Measurements from ENCODE around the gene ABR.
"Not testable (repeated sequence)": the region's sequence is repeated elsewhere in the genome, so short reads cannot be mapped to it uniquely, and the experiment has no call there.

The ABR gene

DNA sequence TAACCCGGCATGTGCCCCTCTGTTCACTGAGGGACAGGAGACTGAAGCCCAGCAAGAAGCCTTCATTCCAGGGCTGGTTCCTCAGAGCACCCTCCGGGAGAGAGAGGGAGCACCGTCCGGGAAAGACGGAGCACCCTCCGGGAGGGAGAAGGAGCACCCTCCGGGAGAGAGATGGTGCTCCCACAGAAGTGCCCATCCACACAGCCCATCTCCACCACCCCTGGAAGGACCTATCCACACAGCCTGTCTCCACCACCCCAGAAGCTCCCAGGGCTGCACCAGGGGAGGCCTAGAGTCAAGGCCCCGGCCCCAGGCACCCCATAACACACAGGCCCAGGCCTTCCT is 88.6 kb downstream of the ABR start:
- no peak for DNase-seq

DNA sequence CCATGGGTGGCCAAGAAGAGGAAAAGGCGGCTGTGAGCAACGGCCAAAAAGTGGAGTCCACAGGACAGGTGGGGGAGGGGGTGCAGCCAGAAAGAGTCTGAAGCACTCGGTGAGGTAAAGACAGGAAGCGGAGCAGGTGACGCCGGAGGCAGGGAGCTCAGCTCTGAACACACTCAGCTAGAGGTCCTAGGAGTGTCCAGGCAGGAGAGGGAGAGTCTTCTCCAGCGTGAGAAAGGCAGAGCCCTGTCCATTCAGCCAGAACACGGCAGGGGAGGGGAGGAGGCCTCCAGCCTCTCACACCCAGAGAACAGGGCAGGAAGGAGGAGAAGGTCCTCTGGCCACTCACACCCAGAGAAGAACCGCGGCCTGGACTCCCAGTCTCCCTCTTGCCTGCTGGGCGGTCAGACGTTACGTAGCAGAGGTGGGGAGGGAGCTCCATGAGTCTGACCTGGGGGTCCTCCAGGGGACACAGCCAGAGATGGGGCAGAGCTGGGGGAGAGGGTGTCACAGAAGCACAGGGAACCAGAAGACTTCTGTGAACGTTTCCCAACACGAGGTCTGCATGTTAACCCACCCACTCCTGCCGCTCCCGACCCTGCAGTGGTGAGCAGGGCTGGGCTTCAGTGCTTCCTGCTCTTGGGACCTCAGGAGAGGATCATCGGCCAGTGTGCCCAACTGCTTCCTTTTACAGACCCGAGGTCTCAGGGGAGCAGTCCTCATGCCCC is 89.2 kb downstream of the ABR start:
- no peak for DNase-seq

DNA sequence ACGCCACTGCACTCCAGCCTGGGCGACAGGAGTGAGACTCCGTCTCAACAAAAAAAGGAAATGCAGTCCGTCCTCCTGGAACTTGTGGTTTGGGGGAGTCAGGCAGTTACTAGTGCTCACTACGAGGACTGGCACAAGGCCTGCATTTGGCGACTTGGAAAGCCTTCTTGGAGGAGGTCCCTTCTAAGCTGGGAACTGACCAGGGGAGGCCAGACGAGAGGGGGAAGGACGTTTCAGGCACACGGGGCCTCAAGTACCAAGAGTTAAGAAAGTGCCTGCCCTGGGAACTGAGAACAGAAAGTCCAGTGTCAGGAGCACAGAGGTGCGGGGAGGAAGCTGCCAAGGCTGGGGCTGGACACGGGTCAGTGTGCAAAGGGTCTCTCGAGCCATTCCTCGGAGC is 89.9 kb downstream of the ABR start:
- no peak for DNase-seq

DNA sequence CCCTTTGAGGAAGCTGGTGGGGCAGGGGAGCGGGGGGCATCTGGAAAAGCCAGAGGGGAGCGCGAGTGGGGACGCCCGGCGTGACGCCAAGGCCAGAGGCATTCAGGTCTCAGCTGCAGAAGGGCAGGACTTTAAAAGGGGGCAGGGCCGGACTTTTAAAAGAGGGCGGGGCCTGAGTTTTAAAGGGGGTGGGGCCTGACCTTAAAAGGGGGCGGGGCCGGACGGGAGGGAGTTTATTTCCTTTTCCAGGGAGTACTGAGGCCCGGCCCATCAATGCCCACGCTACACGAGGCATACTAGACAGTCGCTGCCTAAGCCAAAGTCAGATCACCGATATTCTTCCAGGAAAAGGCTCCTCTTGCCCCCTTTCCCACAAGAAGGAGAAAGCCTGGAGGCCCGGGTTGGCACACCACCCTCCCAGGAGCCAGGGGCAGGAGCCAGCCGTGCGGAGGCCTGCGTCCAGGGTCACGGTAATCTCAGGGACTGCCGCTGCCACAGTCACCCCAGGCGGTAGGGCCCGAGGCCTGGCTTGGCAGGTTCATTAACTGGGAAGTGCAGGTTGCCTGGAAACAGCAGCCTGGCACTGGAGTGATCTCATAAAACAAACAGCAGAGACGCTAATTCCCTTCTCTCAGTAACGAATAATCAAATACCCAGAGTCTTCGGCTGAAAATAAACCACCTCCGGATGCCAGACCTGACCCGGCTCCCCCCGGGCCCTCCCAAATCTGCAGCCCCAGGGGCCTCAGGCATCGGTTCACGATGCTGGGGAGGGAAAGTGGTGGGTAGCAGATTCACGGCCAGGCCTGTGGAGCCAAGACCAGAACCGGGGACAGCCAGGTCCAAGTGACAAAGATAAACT is 92.2 kb downstream of the ABR start:
- no peak for DNase-seq

GRCh38 chr17:1083451-1084187 is 96.2 kb downstream of the ABR start:
- DNase-seq = no peak

GRCh38 chr17:1082579-1082978 is 97.2 kb downstream of the ABR start:
- no peak for DNase-seq

GRCh38 chr17:1078831-1079561 is 100.8 kb downstream of the ABR start:
- no peak for DNase-seq

- DNase-seq = no peak
These were observed 101.6 kb downstream of the ABR start for GRCh38 chr17:1077986-1078711.

DNA sequence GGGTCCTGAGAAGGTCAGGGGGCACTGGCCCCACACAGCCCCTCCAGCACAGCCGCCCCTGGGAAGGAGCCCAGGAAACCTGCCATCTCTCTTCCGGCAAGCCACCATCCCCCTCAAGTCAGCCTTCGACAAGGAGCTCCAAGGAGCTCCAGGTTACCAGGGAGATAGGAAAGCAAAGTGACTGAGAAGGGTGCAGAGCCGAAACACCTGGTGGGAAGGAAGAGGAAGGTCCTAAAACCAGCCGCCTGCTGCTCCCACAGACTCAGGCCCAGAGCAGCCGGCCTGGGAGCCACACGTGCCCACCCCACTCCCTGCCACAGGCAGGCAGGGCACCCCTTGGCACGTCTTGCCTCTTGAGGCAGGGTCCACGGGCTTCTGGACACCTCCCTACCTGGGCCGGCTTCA is 102.2 kb downstream of the ABR start:
- no peak for DNase-seq

GRCh38 chr17:1076982-1077302 is 102.8 kb downstream of the ABR start:
- DNase-seq = no peak

DNA sequence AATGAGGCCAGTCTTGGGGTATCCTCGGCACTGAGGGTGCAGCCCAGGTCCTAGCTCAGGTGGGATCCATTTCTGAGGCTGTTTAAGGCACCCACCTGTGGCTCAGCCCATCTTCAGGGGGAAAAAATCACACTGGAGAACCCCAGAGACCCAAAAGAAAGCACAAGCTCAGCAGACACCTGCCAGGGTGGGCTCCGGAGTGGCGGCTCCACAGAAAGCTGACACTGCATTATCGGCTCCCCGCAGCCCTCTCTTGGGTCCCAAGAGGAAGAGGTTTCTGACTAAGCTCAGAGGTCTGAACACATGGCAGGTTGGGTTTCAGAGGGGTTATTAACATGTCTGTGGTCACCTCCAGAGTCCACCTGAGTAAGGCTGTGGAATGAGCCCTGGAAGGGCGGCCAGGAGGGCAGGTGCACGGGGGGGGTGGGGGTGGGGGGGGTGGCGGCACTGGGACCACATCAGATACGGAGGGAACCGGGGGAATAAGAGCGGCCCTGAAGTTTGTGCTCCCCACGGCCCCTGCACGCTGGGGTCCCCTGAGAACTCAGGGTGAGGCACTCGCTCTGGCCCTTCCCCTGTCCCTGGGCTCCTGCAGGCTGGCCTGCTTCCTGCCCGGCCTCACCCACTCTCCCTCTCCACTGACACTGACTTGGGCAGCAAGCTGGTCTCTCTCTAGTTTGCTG is 103.3 kb downstream of the ABR start:
- no peak for DNase-seq

DNA sequence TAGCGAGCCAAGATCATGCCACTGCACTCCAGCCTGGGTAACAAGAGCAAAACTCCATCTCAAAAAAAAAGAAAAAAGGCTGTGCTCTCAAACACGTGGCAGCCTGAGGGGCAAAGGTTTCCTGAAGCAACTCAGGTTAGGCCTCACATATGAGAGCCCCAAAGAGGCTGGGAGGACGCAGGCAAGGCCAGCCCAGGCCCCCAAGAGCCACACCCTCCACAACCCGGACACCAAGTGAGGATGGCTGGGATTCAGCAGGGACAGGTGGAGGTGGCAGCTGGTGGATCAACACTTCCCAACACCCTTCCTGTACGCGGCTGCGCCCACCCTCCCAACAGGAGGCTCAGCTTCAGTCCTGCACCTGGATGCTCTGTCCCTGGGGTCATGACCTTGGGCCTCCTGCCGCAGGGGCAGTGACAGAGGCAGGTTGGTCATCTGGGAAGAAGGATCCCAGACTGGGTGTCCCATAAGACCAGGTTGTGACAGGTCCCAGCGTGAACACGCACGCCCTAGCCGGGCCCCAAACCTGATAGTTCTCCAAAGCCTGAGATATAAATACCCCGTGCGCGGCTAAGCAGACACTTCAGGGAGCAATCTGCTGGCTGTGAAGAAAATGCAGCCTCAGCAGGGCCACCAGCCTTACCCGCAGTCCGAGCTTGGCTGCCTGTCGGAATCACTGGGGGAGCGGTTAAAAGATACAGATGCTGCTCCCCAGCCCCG is 104.7 kb downstream of the ABR start:
- no peak for DNase-seq

DNA sequence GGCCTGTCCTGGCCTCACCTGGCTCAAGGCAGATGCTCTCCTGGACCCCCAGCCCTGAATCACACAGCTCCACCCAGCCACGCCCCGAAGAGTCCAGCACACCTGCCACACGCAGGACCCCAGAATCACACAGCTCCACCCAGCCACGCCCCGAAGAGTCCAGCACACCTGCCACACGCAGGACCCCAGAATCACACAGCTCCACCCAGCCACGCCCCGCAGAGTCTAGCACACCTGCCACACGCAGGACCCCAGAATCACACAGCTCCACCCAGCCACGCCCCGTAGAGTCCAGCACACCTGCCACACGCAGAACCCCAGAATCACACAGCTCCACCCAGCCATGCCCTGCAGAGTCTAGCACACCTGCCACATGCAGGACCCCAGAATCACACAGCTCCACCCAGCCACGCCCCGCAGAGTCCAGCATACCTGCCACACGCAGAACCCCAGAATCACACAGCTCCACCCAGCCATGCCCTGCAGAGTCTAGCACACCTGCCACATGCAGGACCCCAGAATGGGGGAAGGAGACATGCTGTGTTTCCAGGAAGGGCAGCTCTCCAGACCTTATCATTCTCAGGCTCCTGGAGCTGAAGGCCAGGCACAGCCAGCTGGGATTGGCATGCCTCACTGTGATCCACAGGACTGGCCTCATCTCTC is 105.7 kb downstream of the ABR start:
- DNase-seq = not testable (repeated sequence)

DNA sequence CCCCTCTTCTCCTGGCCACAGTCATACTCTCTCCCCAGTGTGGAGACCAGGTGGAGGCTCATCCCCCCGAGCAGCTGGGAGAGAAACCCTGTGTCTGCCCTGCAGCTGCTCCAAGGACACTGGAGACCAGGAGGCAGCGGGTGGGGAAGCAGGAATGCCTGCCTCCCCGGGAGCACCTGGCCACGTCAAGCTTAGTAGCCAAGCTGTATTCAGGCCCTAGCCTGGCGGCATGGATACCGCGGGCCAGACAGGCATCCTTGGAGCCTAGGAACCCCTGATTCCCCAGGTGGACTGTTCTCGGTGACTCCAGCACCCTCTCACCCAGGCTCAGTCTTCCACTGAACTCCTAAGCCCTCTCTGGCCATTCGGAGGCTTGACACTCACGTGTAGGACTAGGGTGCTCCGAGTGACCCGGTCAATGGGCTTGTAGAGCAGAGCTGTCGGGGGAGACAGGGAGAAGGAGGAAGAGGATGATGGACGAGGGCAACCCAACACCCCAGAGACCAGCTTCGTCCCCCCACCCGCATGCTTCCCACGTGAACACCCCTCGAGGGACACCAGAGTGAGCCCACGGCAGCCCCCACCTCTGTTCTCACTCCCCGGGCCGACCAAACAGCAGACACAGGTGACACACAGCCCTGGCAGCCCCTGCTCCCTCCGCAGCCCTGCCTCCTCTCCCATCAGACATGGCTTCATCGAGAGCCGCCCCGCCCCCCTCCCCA is 106.4 kb downstream of the ABR start:
- no peak for DNase-seq

DNA sequence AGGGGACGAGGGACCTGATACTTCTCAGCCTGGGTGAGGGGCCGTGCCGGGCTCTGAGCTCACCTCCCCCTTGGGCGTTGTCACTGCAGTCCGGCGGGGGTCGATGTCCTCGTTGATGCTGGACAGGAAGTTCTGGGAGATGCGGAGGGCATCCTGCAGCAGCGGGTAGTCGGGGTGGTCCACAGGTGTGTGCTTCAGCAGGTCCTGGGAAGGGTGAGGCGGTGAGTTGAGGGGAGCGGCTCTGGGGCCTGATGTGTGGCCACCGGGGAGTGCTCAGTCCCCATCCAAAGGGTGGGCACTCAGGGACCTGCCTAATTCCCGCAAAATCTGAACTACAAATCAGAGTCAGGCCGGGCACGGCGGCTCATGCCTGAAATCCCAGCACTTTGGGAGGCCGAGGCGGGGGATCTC is 107.2 kb downstream of the ABR start:
- DNase-seq = no peak

- no peak for DNase-seq
These were observed 108.5 kb downstream of the ABR start for GRCh38 chr17:1071103-1071825.

- no peak for DNase-seq
These were observed 109.4 kb downstream of the ABR start for GRCh38 chr17:1070411-1070810.

GRCh38 chr17:1069847-1070246 is 109.9 kb downstream of the ABR start:
- DNase-seq = no peak

GRCh38 chr17:1068356-1068755 is 111.4 kb downstream of the ABR start:
- no peak for DNase-seq
